Measurements from ENCODE around the gene RBM45. TPM values are rescaled to one million over a fixed set of nuclear protein-coding genes. Genes with fewer than 3 reads are reported as not detected.

The RBM45 gene
- total RNA-seq, 1 donor from 2014 or later, result 20.6 TPM

DNA sequence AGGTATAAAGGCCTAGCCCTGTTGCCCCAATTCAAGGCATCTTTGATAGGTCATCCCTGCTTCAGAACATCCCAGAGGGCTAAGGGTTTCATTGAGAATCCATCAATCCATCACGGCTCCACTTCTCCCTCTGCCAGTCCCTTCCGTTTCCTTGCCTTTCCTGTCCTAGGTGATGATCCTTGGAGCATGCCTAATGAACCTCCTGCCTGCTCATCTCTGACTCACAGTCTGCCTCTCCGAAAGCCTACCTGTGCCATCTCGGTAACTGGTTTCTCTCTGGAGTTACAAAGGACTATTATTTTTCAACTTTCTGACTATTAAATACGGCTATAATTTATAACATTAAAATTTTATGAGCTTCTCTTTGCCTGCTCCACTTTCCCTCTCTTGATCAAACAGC lies 45.3 kb downstream of the RBM45 start:
- no peak for DNase-seq (ENCODE audit: low read depth in 2 of 2)

DNA sequence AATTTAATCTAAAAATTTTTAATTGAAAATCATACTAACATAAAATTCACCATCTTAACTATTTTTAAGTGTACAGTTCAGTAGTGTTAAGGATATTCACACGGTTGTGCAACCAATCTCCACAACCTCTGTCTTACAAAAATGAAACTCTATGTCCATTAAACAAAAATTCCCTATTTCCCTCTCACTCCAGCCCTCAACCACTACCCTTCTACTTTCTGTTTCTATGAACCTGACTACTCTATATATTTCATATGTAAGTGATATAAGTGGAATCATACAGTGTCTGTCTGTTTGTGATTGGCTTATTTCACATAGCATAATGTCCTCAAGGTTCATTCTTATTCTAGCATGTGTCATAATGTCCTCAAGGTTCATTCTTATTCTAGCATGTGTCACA lies 47.7 kb downstream of the RBM45 start:
- DNase-seq (ENCODE audit: low read depth in 2 of 2), result no peak

DNA sequence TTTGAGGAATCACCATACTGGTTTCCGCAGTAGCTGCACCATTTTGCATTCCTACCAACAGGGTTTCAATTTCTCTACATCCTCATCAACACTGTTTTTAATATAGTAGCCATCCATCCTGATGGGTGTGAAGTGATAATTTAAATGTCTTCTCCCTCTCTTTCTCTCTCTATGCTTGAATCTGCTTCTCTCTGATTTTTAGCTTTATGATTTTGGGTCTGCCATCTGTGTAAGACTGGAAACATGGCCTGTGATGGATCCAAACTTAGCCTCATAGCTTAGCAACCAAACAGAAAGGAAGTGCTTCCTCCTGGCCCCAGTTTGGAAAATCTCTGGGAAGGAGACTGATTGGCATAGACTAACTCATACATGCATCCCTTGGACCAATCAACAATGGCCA lies 48.4 kb downstream of the RBM45 start:
- DNase-seq (ENCODE audit: low read depth in 2 of 2), result no peak

DNA sequence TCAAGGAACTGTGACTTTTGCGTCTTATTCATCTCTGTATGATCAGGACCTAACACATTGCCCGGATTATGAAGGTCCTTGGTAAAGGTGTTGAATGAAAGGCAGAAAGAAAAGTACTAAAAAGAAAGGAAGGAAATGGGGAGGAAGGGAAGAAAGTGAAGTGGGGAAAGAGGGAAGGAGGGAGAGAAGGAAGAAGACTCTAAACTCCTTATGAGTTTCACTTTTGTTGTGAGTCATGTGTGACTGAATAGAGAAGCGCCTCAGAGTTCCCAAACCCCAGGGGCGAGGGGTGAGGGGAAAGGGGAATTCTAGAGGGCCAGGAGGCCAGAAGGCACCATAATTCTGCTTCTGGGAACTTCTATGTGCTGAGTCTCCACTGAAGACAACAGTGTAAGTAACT lies 51.2 kb downstream of the RBM45 start:
- DNase-seq (ENCODE audit: low read depth in 2 of 2), result peak in 1 of 2 donors; percentile 9

DNA sequence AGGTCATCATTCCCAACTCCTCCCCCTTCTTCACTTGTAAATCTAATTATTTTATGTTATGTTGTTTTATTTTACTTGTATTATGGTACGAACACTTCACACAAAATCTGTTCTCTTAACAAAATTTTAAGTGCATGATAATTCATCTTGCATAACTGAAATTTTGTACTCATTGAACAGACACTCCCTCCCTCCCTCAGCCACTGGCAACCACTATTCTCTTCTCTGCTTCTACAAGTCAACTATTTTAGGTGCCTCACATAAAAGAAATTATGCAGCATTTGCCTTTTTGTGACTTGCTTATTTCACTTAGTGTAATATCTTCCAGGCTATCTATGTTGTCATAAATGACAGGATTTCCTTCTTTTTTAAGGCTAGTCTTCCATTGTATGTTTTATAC lies 51.7 kb downstream of the RBM45 start:
- DNase-seq (ENCODE audit: low read depth in 2 of 2), result no peak

DNA sequence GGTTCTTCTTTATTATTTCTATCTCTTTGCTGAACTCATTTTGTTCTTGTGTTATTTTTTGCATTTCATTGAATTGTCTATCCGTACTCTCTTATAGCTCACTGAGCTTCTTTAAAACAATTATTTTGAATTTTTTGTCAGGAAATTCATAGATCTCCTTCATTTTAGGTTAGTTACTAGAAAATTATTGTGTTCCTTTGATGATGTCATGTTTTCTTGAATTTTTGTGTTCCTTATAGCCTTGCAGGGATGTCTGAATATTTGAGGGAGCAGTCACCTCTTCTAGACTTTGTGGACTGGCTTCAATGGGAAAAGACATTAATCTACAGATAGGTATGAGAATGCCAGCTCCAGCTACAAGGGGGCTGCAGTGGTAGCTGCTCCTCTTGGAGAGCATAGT lies 61.4 kb downstream of the RBM45 start:
- no peak for DNase-seq (ENCODE audit: low read depth in 2 of 2)

DNA sequence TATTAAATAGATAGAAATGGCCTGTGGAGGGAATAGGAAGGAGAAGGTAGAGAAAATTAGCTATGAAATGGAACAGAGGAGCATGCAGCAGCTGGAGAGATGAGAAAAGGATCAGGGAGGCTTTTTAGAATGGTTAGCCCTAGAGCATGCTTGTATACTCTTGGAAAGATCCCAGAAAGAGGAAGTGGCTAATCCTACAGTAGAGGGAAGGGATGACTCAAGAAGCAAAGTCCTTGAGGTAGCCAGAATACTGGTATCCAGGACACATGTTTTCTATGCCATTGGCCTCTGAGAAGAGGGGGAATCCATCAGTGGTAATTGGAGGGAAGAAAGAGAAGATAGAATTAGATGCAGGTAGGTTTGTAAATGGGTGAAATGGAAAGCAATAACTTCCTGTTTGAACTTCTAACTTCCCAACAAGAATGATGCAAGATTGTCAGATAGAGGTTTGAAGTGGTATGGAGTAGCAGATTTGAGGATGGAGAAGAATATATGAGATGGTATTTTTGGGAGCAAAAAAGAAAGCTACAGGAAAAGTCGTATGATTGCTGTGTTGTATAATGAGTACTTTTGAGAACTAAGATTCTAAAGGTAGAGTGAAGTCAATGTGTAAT lies 64.9 kb downstream of the RBM45 start:
- DNase-seq (ENCODE audit: low read depth in 2 of 2), result peak in 1 of 2 donors; percentile 56

Other genes starting within 250 kb of the RBM45 start
- gene PDE11A, start 39.7 kb upstream of the RBM45 start, total RNA-seq, result under 0.01 TPM in 1 of 2 replicates, not detected in the other
- gene OSBPL6, start 82.1 kb downstream of the RBM45 start, total RNA-seq, result 2.4 and 4.0 TPM in 2 replicates

All from lung microvascular endothelial cell (primary cell).